Left renal cortex interstitium (tissue), 4 donors: ENCODE results near the gene FBXO47. TPM values are rescaled to one million over a fixed set of nuclear protein-coding genes. Genes with fewer than 3 reads are reported as not detected.

Experiments used
- DNase-seq, 4 donors: peaks; one replicate each; pipeline ENCODE4 v3.0.0-alpha.2; 2013; ENCODE audit warnings: low read depth in 4 of 4, low spot score in 2 of 4, missing footprints in 1 of 4
- polyA plus RNA-seq, 4 donors: library from polyadenylated mRNA; unstranded; fragments of 120-200 nt; gene quantifications; one replicate each; pipeline ENCODE4 v1.2.1, GENCODE V29; 2013; ENCODE audit not compliant: insufficient read length in 4 of 4

The FBXO47 gene
- not detected for polyA plus RNA-seq

- peak in 3 of 4 donors; percentile 68 to 90 (median 77) for DNase-seq
These were observed at the start of gene FBXO47 for GRCh38 chr17:38967290-38967738. Gene FBXO47 (minus strand): TSS chr17:38967403. CDS start chr17:38963025, 4,378 bp downstream.

- DNase-seq: no peak
These were observed 49.3 kb upstream of the FBXO47 start for GRCh38 chr17:39016193-39017153.

- no peak for DNase-seq
These were observed 48.3 kb upstream of the FBXO47 start for GRCh38 chr17:39015546-39015935.

- DNase-seq: no peak
These were observed 47.8 kb upstream of the FBXO47 start for GRCh38 chr17:39014795-39015545.

GRCh38 chr17:39014044-39014794 lies 47.0 kb upstream of the FBXO47 start:
- DNase-seq: no peak

- DNase-seq: no peak
These were observed 45.5 kb upstream of the FBXO47 start for GRCh38 chr17:39012725-39013124.

- DNase-seq: no peak
These were observed 44.8 kb upstream of the FBXO47 start for GRCh38 chr17:39011907-39012468.

GRCh38 chr17:39009581-39010001 lies 42.4 kb upstream of the FBXO47 start:
- DNase-seq: no peak

GRCh38 chr17:39008633-39009032 lies 41.4 kb upstream of the FBXO47 start:
- no peak for DNase-seq

GRCh38 chr17:39002991-39003715 lies 36.0 kb upstream of the FBXO47 start:
- DNase-seq: no peak

GRCh38 chr17:39001703-39002637 lies 34.8 kb upstream of the FBXO47 start:
- DNase-seq: no peak

- no peak for DNase-seq
These were observed 32.9 kb upstream of the FBXO47 start for GRCh38 chr17:39000021-39000601.

GRCh38 chr17:38996660-38997337 lies 29.6 kb upstream of the FBXO47 start:
- no peak for DNase-seq

- no peak for DNase-seq
These were observed 26.8 kb upstream of the FBXO47 start for GRCh38 chr17:38994026-38994425.

GRCh38 chr17:38984666-38985065 lies 17.5 kb upstream of the FBXO47 start:
- no peak for DNase-seq

- peak in 1 of 4 donors; percentile 69 for DNase-seq
These were observed 15.9 kb upstream of the FBXO47 start for GRCh38 chr17:38982858-38983746.

- DNase-seq: no peak
These were observed 14.4 kb upstream of the FBXO47 start for GRCh38 chr17:38981636-38982035.
